ENCODE measurements around the gene NECAP2. TPM values are rescaled to one million over a fixed set of nuclear protein-coding genes. Genes with fewer than 3 reads are reported as not detected.

Gene NECAP2
- polyA plus RNA-seq, 1 of the 3 experiments (the other 2 are of a cell fraction), result 100.0 TPM

- Histone ChIP-seq H3K79me2 (ENCODE audit: insufficient read depth) (peaks cover 62% of the 10 kb centered on the region), H3K4me1 (ENCODE audit: control insufficient read depth in 1 of 2, insufficient read depth in 2 of 2, low read depth in 1 of 2, low read length in 1 of 2) (peaks cover 3 to 6% of the 10 kb centered on the region in 2 experiments; a peak in 1 of 4 replicates)
These were observed 1.7 kb downstream of the NECAP2 start for GRCh38 chr1:16442265-16442664.

More at GRCh38 chr1:16442265-16442664, 1.7 kb downstream of the NECAP2 start:
- H3K27ac ChIP-seq (ENCODE audit: low read depth in 2 of 2, low read length in 1 of 2), result no peak overlapping the region
- peaks cover 8% of the 10 kb centered on the region for H3F3A ChIP-seq (replicated peaks; ENCODE audit: insufficient read depth)
- no peak overlapping the region for H3K9ac ChIP-seq
- no peaks in the 10 kb centered on the region for H3K9me3 ChIP-seq
- H2AFZ ChIP-seq (ENCODE audit: low read depth), result no peak overlapping the region
- peaks cover 27 to 29% of the 10 kb centered on the region in 2 experiments for H3K36me3 ChIP-seq (replicated peaks in 1 of 2; ENCODE audit: control insufficient read depth in 1 of 2, insufficient read depth in 2 of 2, low read length in 1 of 2)
- no peak for DNase-seq
- ChIA-PET CTCF (no interaction called here), POLR2A (no interaction called here)
- peak overlapping the region in 1 of 2 experiments; percentile 100; a peak in 1 of 4 replicates for H3K4me3 ChIP-seq (ENCODE audit: low read depth in 2 of 2, low read length in 1 of 2)
- peak overlapping the region; percentile 77; the same call in 1 of the 2 replicates for H3K4me2 ChIP-seq
- TF ChIP-seq SMC3 (IDR thresholded peaks at IDR 0.05; ENCODE audit: low read depth, low read length), result no peak
- TF ChIP-seq RXRA (IDR thresholded peaks at IDR 0.05; ENCODE audit: borderline replicate concordance, low read depth), result no peak
- no peak for TF ChIP-seq GATA2 (CRISPR knock-in tag; IDR thresholded peaks at IDR 0.05)
- no peak for TF ChIP-seq IRF3 (IDR thresholded peaks at IDR 0.05; ENCODE audit: low read depth, low read length)
- no peak for TF ChIP-seq MAX (IDR thresholded peaks at IDR 0.05; ENCODE audit: low read depth)
- TF ChIP-seq REST (IDR thresholded peaks at IDR 0.05; ENCODE audit: low read depth, low read length), result no peak
- TF ChIP-seq TEAD4 (IDR thresholded peaks at IDR 0.05; ENCODE audit: borderline replicate concordance, insufficient read depth), result no peak
- no peak for TF ChIP-seq CHD2 (IDR thresholded peaks at IDR 0.05; ENCODE audit: low read length, partially characterized antibody)
- no peak for TF ChIP-seq MXI1 (IDR thresholded peaks at IDR 0.05; ENCODE audit: low read depth, low read length)
- TF ChIP-seq YY1 (IDR thresholded peaks at IDR 0.05; ENCODE audit: low read depth), result no peak
- no peak for TF ChIP-seq CTCF (IDR thresholded peaks at IDR 0.05)
- TF ChIP-seq FOXJ3 (CRISPR knock-in tag; IDR thresholded peaks at IDR 0.05), result no peak
- no peak for TF ChIP-seq MEF2A (IDR thresholded peaks at IDR 0.05; ENCODE audit: borderline replicate concordance, low read depth)
- no peak for TF ChIP-seq FOSL2 (IDR thresholded peaks at IDR 0.05; ENCODE audit: borderline replicate concordance, low read depth)
- no peak for TF ChIP-seq PBX3 (IDR thresholded peaks at IDR 0.05)
- no peaks in the 10 kb centered on the region for H3K9me2 ChIP-seq
- 98% methylated on average over 5 of the region's 7 CpGs for WGBS (ENCODE audit: low lambda C conversion rate)
- H3K27me3 ChIP-seq (ENCODE audit: insufficient read depth), result no peaks in the 10 kb centered on the region
- peaks cover 9% of the 10 kb centered on the region; the same call in 1 of the 2 replicates for H4K20me1 ChIP-seq (ENCODE audit: insufficient read depth)

All from SK-N-SH (cell line).